Epithelial cell of prostate (primary cell): Measurements from ENCODE around the gene OR14K1.
"Not testable (repeated sequence)": the region's sequence is repeated elsewhere in the genome, so short reads cannot be mapped to it uniquely, and the experiment has no call there.

ENCODE experiments used
- DNase-seq: peaks from one replicate; pipeline ENCODE4 v3.0.0-alpha.2; 2011; ENCODE audit warnings: low read depth, low spot score
- H3K27ac ChIP-seq: fragments of 450-650 bp; 2 replicates; pipeline ENCODE4 v1.5.1; 2017; ENCODE audit warnings: mild to moderate bottlenecking

OR14K1 gene

GRCh38 chr1:247738315-247738714 lies at the start of gene OR14K1:
OR14K1 (plus strand) TSS chr1:247738615; CDS start chr1:247738615, 0 bp downstream.
- no peak for DNase-seq
- H3K27ac ChIP-seq, result no peak within 1 kb of the TSS

GRCh38 chr1:247701338-247701737 lies 37.1 kb upstream of the OR14K1 start:
- no peak overlapping the region for H3K27ac ChIP-seq
- DNase-seq, result no peak

- not testable (repeated sequence) for DNase-seq, H3K27ac ChIP-seq
Measured at GRCh38 chr1:247710681-247711080, 27.7 kb upstream of the OR14K1 start.

GRCh38 chr1:247713753-247714152 lies 24.7 kb upstream of the OR14K1 start:
- no peak overlapping the region for H3K27ac ChIP-seq
- DNase-seq, result no peak

- no peak within 1 kb of the TSS for H3K27ac ChIP-seq
- DNase-seq, result no peak
Measured at GRCh38 chr1:247716546-247716945, 21.9 kb upstream of the OR14K1 start, which contains the start of gene OR6F1. OR6F1 (minus strand) TSS chr1:247716646; CDS start chr1:247712755, 3,891 bp downstream.

- DNase-seq, result no peak
Measured at GRCh38 chr1:247721222-247721621, 17.2 kb upstream of the OR14K1 start.

GRCh38 chr1:247740721-247741120 lies 2.3 kb downstream of the OR14K1 start:
- DNase-seq, result no peak
- no peak overlapping the region for H3K27ac ChIP-seq

More at GRCh38 chr1:247721222-247721621, 17.2 kb upstream of the OR14K1 start:
- H3K27ac ChIP-seq, result no peak overlapping the region

GRCh38 chr1:247741756-247742155 lies 3.3 kb downstream of the OR14K1 start:
- no peak for DNase-seq
- no peak overlapping the region for H3K27ac ChIP-seq

- DNase-seq, H3K27ac ChIP-seq: not testable (repeated sequence)
Measured at GRCh38 chr1:247742215-247742760, 3.9 kb downstream of the OR14K1 start.

- no peak for DNase-seq
- no peak overlapping the region for H3K27ac ChIP-seq
Measured at GRCh38 chr1:247746391-247746935, 8.0 kb downstream of the OR14K1 start.

GRCh38 chr1:247747616-247748015 lies 9.2 kb downstream of the OR14K1 start:
- no peak for DNase-seq
- H3K27ac ChIP-seq, result no peak overlapping the region

- no peak for DNase-seq
- no peak within 1 kb of the TSS for H3K27ac ChIP-seq
Measured at GRCh38 chr1:247748041-247748440, 9.6 kb downstream of the OR14K1 start, which contains the start of gene OR14A2. OR14A2 (minus strand) TSS chr1:247748141.

- H3K27ac ChIP-seq, result no peak overlapping the region
- no peak for DNase-seq
Measured at GRCh38 chr1:247749870-247750269, 11.5 kb downstream of the OR14K1 start.

GRCh38 chr1:247754311-247754710 lies 15.9 kb downstream of the OR14K1 start:
- not testable (repeated sequence) for H3K27ac ChIP-seq

GRCh38 chr1:247760456-247760855 lies 22.0 kb downstream of the OR14K1 start, which contains the start of gene OR1C1:
OR1C1 (minus strand) TSS chr1:247760556; CDS start chr1:247758406, 2,150 bp downstream.
- no peak within 1 kb of the TSS for H3K27ac ChIP-seq
- DNase-seq, result no peak

More at GRCh38 chr1:247754311-247754710, 15.9 kb downstream of the OR14K1 start:
- DNase-seq, result not testable (repeated sequence)

GRCh38 chr1:247769603-247770002 lies 31.2 kb downstream of the OR14K1 start:
- H3K27ac ChIP-seq, result no peak overlapping the region
- no peak for DNase-seq
